SK-N-MC (cell line): ENCODE measurements around the gene CRMP1.

Source experiments
- EZH2 ChIP-seq: fragments of 200-600 bp; sonication (generic); IDR thresholded peaks from one replicate; pipeline ENCODE4 v1.6.1; 2017; ENCODE audit warnings: antibody characterized with exemption
- FOXP2 ChIP-seq: optimal IDR thresholded peaks from 2 replicates; pipeline ENCODE3; 2011; ENCODE audit warnings: mild to moderate bottlenecking, moderate library complexity; ENCODE audit not compliant: insufficient read depth; ENCODE audit errors: extremely low read length, control extremely low read depth
- POLR2AphosphoS5 ChIP-seq: IDR thresholded peaks from 2 replicates; pipeline ENCODE4 v1.6.1; 2012; ENCODE audit warnings: mild to moderate bottlenecking, low read depth, low read length, borderline replicate concordance

- TF ChIP-seq POLR2AphosphoS5 (no peak), EZH2 (no peak), FOXP2 (no peak)
Observed at GRCh38 chr4:5863461-5864113, 29.3 kb downstream of the CRMP1 start.
